ELF-1 (cell line): Measurements from ENCODE around the gene CALHM1.
"Not testable (repeated sequence)": the region's sequence is repeated elsewhere in the genome, so short reads cannot be mapped to it uniquely, and the experiment has no call there.

ENCODE experiments used
- DNase-seq: peaks from one replicate; pipeline ENCODE4 v3.0.0-alpha.2; 2016; ENCODE audit warnings: low read depth, low spot score

Gene CALHM1

DNA sequence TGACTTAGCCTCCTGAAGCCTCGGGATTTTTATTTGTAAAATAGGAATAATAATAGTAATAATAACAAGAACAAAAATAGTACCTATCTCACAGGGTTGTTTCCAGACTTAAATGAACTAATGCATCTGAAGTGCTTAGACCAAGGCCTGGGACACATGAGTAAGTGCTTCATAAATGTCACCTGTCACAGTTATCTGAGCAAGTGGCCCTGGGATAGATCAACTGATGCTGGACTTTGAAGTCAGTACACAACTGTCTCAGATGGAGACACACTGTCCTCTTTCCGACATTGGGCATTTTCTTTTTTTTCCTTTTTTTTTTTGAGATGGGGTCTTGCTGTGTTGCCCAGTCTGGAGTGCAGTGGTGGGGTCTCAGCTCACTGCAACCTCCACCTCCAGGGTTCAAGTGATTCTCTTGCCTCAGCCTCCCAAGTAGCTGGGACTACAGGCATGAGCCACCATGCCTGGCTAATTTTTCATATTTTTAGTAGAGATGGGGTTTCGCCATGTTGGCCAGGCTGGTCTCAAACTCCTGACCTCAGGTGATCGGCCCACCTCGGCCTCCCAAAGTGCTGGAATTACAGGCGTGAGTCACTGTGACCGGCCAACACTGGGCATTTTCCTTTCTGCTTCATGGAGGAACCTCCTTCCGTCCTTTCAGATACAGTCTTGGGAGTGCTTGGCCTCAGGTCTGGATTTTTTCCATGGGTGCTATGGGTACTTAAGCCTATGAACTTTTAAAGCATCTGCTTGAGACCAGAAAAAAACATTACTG lies 28.1 kb upstream of the CALHM1 start:
- not testable (repeated sequence) for DNase-seq

DNA sequence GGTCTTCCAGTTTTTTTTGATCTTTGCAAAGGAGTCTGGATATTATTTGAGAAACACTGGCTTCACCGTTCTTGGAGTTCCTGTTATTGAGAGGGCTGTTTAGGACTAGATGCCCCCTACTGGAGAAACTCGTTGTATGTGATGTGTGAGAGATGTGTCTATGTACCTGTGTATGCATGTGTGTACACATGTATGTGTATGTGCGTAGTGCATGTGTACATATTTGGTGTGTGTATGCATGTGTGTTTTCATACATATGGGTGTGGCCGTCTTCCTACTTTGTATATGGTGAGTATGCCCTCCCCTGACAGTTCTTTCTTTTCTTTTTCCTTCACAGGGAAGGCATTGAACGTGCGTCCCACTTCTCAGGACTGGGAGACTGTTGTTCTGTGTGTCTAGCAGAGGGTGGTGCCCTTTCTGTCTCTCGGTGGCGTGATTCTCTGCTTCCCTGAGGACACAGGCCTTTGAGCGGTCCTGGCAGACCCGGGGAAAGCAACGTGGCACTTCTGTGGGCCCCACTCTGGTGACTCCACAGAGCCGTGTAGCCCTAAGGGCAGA lies 23.4 kb upstream of the CALHM1 start:
- DNase-seq = peak; percentile 34

DNA sequence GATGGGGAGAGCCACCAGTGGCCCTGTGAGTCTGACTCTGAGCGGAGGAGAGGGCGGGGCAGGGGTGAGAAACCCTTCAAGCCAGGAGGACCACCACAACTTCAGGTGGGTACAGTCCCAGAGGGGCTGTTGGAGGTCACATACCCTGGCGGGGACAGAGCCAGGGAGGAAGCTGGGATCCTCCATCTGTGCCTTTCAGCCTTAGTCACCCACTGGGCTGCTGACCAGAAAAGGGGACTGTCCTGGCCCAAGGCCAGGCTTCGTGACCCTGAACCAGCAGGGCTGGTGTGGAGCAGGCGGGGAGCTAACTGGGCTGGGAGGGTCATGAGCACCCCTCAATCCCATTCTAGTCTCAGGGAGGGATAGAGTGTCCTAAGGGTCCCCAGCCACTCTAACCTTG lies 21.8 kb upstream of the CALHM1 start:
- no peak for DNase-seq

DNA sequence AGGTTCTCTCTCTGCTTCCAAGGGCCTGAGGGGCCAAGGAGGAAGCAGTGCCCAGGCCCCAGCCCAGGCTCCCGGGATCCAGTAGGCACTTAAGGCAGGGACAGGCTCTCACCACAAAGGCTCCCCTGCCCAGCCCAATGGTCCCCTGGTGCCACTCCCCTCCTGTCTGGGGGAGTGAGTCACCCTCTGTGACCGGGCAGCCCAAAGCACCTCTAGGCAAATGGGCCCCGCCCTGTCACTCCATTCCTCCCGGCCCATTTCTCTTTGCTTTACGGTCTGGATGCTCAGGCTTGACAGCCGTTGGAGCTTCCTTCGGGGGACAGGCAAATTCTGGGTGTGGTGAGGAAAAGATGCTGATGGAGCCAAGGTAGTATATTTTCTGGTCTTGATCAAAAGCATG lies 20.4 kb upstream of the CALHM1 start, which contains the start of gene CALHM3:
Gene CALHM3, minus strand, starts transcription at position 106 of the 400 bp plus-strand sequence. CDS start 208 bp downstream, outside the sequence.
- DNase-seq = peak; percentile 58

DNA sequence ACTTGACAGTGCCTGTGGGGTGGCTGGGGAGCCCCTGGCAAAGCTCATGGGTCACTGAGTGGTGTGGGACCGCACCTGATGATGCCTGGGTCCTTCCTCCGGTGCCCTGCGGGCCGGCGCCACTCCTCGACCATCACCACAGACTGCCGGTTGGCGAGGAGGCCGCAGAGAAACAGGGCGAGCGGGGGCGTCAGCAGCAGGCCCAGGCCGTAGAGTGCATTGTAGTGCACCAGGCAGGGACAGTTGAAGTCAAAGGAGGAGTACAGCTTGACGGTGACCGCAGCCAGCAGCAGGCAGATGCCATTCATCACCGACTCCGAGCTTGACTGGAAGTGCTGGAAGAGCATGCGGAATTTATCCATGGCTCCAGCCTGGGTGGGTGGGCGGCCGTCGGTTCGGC lies 20.0 kb upstream of the CALHM1 start:
- DNase-seq = no peak

DNA sequence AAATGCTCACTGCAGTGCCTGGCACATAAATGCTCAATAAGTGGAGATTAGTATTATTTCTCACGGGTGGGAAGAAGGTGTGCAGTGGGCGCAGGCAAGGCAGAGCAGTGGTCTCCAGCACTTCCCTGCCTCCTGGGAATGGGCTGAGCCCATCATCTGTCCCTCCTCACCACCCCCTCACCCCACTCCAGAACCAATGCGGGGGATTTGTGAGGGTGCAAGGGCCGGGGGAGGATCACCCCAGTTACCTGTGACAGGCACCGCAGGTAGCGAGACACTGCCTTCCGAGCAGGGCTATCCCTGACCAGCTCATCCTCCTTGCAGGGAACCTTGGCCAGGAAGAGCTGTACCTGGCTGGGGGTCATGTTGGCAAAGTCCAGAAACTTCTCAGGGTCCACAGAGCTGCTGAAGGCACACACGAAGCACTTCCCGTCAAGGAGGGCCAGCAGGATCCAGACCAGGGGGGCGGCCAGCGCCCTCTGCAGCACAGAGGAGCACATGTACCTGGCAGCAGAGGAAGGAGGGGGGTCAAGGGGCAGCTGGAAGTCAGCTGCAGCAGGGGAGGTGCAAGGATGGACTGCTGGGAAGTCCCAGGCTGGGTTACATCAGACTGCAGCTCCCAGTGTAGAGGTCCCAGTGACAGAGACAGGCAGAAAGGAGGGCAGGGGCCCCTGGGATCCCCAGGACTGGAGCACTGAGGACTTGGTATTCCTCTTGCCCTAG lies 17.5 kb upstream of the CALHM1 start:
- peak; percentile 77 for DNase-seq

DNA sequence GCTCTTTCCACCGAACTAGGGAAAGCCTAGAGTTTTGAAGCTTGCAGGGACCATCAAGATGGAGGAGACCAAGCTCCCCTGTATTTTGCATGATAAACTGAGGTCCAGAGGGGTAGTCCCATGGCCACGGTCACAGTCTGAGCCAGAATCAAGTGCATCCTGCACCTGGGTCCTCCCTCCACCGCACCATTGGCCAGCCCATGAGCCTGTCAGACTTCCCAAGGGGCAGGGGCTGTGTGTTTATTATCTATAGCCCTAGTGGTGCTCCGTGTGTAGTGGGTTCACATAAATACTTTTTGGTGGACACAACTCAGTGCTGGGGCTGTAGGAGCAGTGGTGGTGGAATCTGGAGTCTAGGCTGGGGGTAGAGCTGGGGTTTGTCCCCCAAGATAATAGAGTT lies 16.7 kb upstream of the CALHM1 start:
- no peak for DNase-seq

DNA sequence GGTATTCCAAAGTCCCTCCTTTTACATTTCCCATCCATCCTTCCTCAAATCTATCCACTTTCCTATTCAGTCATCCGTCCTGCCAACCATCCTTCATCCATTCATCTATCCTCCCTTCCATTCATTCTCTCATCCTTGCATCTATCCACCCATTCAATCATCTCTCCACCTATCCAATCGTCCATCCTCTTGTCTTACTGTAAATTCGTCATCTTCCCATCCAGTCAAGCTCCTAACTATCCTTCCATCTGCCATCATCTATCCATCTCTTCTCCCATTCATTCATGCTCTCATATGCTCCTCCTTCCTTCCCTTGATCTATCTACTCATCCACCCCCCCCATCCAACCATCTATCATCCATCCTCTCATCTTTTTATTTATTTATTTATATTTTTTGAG lies 15.4 kb upstream of the CALHM1 start:
- DNase-seq = no peak

DNA sequence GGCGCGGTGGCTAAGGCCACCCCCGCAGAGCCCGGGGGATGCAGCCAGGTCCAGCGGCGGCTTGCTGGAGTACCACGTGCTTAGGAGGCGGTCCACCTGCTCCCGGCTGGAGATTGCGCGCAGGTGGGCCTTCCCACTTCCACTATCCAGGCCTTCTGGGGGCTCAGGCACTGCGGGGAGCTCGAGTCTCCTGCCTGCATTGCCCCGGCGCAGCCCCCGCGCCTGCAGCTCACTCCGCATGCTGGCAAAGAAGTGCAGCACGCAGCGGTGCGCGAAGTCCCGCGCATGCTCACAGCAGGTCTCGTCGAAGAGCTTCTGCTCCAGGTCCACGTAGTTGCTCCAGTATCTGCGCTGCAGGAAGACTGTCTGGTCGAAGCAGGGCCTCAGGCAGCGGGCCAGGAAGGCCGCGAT lies 14.6 kb upstream of the CALHM1 start:
- DNase-seq = no peak

DNA sequence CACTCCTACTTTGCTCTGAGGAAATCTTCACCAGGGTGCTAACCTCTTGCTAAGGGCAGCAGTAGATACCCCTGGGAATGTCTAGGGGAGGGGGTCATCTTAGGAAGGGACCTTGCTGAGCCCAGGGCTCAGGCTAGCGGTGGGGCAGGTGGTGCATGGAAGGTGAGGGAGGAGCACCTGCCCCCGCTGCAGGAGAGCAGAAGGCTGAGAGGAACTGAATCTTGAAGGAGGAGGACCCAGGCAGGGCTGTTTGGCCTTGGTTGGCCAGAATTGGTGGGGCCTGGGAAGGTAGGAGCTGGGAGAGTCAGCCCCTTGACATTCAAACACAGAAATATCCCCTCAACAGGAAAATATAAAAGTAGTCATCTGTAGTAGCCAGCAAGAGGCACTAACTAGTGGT lies 13.3 kb upstream of the CALHM1 start:
- no peak for DNase-seq

DNA sequence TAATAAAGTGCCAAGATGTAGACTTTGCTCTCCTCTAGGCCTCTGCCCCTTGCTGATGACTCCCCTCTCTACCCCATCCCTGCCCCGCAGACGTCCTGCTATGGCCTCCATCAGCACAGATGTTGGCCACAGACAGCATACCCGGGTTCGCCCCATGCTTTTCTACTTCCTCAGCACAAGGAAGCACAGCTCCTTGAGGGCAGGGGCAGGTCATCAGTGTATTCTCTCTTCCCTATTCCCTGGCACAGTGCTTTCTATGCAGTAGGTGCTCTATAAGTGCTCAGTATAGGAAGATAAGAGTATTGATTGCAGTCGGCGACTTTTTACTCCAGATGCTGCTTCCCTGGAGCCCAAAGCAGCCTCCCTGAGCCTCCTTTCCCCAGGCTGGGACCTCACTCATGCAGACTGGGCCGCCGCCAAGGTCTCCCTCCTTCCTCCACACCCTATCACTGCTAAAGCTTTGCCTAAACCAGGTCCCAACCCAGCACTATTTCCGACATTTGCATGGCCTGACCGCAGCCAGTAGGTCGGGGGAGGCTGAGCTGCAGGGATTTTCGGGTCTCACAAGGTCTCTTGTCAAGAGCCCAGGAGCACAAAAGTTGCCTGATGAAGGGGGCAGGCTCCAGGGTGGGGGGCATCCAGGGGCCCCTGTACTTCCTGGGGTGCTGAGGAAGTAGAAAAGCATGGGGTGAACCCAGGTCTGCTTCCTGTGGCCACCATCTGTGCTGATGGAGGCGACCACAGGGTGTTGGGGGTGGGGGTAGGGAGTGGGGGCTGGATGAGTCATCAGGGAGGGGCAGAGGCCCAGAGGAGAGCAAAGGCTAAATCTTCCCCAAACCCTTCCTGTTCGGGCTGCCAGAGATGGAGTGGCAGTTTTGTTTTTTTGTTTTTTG lies 12.3 kb upstream of the CALHM1 start:
- no peak for DNase-seq

DNA sequence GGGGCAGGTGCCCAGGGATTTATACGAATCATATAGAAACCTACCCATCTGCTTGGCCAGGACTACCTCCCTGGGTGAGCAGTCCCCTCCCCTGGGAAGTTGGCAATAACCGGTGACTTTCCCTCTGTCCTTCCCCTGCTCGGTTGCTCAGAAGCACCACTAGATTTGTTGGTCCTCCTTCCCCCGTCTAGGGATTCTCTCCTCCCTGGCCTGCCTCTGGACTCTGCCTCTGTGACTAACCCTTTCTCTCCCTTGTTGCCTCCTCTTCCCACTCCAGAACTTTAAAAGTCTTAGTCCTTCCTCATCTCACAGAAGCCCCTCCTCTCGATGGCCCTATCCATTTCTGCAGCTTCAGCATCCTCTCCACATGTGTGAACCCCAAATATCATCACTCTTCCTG lies 10.5 kb upstream of the CALHM1 start:
- DNase-seq = no peak

DNA sequence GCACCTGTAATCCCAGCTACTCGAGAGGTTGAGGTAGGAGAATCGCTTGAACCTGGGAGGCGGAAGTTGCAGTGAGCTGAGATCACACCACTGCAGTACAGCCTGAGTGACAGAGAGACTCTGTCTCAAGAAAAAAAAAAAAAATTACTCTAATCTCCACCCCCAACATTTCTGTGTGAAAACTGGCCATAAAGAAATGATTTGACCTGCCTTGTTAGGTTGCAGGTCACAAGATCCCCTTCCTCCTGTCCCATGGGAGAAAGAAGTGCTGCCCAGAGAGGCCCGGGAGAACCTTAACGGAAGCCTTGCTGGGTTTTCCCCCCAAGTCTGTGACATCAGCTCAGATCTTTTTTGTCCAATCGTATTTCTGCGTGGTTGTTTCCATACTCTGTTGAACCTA lies 8.7 kb upstream of the CALHM1 start:
- DNase-seq = no peak

DNA sequence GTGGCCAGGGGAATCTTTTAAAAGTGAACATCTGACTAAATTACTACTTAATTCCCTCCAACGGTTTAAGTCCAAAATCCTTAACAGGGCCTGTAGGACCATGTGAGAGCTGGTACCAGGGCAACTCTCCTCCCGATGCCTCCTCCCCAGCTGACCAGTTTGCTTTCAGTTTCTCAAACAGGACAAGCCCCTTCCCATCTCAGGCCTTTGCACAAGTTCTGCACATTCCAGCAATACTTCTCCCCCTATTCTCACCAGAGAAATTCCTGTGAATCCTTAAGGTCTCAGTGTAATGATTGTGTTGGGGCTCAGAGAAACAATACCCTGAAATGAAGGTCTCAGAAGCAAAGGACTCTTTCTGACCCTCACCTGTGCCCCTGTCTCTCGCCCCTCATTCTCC lies 8.0 kb upstream of the CALHM1 start:
- DNase-seq = no peak

DNA sequence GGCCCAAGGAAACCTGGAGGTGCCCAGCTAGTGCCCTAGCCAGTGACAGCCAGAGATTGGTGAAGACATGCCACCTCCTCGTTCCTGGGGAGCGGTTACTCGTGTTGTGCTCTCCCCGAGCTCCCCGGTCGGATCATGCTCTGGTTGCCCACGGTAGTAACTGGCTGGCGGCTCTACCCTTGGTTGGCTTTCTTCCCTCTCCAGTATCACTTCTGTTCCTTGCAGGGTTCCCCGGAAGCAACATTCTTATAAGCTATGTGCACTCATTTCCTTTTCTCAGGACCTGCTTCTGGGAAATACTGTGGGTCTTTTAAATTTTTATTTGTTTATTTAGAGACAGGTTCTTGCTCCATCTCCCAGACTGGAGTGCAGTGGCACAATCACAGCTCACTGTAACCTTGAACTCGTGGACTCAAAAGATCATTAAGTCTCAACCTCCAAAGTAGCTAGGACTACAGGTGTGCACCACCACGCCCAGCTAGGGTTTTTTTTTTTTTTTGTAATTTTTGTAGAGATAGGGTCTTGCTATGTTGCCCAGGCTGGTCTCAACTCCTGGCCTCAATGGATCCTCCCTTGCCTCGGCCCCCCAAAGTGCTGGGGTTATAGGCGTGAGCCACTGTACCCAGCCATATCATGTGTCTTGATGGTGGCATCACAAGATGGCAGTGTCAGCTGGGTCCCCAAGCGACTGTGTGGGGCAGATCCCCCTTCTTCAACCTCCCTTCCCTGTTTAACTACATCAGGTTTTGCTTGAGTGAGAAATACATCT lies 6.9 kb upstream of the CALHM1 start:
- no peak for DNase-seq

DNA sequence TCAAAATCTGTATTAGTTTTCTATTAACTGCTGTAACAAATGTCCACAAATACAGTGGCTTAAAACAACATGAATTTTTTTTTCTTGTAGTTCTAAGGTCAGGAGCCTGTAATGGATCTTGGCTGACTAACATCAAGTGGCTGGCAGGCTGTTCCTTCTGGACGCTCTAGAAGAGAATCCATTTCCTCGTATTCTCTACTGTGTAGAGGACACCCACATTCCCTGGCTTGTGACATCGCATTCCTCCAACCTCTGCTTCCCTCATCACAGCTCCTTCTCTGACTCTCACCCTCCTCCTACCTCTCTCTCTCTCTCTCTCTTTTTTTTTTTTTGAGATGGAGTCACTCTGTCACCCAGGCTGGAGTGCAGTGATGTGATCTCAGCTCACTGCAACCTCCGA lies 4.8 kb upstream of the CALHM1 start:
- DNase-seq = no peak

DNA sequence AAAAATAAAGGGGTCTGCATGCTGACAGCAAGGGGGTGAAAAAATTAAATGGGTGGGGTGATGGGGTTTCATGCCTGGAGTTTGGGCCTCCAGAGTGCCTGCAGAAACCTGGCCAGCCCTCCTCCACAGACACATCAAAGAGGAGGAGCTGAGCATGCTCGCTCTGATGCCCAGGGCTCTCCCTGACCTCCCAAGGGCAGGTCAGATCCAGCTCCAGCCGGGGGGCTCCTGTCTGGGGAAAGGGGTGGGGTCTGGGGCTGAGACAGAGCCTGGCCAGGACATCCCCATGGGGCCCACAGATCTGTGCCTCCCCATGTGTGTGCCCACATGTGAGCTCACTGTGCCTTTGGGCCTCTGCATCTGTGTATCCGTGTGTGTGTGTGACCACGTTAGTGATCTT lies 915 bp upstream of the CALHM1 start:
- no peak for DNase-seq

DNA sequence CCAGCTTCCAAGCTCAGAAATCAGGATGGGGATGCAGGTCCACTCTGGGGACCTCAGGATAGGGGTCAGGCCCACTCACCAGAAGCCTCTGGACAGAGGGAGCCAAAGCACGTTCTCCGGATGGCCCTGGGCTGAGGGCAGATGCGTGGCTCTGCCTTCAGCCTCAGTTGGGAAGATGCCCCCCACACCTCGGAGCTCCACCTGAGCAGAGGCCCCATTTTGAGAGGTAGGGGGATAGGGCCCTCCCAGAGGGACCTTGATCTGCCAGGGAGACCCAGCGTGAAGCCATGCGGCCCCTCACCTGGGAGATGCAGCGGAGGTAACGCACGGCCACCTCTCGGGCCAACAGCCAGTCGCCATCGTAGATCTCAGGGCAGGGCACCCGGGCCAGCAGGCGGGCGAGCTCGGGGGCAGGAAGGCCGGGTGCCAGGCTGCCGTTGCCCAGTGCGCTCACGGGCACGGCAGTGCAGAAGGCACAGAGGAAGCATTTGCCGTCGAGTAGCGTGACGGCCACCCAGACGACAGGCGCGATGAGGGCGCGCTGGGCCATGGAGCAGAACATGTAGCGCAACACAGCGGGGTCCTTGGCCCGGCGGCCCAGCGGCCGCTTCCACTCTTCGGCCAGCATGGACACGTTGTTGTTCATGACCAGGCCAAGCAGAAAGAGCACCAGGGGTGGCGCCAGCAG lies 660 bp downstream of the CALHM1 start:
- DNase-seq = no peak

DNA sequence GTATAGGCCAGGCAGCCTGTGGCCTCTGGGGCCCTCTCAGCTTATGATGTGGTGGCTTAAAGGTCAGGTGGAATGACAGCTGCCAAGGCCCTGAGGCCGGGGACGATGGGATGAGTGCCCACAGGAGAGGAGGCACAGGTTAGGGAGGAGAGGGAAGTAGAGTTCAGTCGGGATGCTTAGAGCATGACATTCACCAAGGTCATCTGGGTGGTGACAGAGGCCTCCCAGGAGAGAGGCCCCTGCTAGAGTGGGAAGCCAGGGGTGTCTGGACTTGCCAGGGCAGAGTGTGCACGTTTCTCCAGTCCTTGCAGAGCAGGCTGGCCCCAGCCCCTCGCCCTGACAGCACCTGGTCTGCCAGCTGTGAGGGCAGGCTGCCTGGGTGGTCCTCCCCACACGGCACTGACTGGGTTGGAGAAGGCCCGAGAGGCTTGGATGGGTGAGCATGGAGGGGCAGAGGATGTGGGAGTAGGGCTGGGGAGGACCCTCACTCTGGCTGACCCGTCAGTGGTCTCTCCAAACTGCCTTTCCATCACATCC lies 1.5 kb downstream of the CALHM1 start:
- no peak for DNase-seq

DNA sequence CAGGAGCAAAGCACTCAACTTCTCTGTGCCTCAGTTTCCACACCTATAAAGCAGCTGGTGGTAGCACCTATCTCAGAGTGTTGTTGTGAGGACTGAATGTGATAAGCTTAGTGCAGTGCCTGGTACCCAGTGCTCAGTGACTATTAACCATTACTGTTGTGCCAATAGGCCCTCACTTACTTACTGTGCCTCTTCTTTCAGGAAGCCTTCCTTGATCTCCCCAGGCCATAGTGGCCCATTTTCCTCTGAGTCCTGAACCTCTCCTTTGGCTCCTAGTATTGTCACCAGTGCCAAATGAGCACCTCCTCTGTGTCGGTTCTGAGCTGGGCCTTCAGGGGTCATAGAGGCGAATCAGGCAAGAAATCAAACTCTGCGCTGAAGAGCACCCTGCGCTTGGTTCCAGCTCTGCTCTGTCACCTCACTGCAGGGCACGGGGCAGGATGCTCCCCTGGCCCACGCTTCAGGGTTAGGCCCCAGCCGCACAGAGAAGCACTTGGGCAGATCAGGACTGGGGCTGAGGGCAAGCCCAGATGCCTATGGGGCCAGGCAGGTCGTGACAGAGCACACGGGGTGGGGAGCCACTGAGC lies 2.5 kb downstream of the CALHM1 start:
- no peak for DNase-seq
